Activated CD8-positive, alpha-beta memory T cell treated with anti-CD3 and anti-CD28 coated beads, Interleukin-2, amount 50 U/mL, for 4 hours (primary cell): ENCODE measurements around the gene RHOT2.

Source experiments
- DNase-seq: peaks from one replicate; pipeline ENCODE4 v3.0.0-alpha.2; 2020

Gene RHOT2

GRCh38 chr16:716768-717325 lies 48.9 kb downstream of the RHOT2 start:
- no peak for DNase-seq

GRCh38 chr16:717450-718245 lies 49.7 kb downstream of the RHOT2 start:
- DNase-seq: no peak

GRCh38 chr16:718389-718788 lies 50.5 kb downstream of the RHOT2 start:
- DNase-seq: no peak

GRCh38 chr16:718922-719321 lies 51.0 kb downstream of the RHOT2 start:
- DNase-seq: no peak

- DNase-seq: no peak
These were observed 52.0 kb downstream of the RHOT2 start for GRCh38 chr16:719815-720446.

- DNase-seq: peak; percentile 48
These were observed 52.6 kb downstream of the RHOT2 start for GRCh38 chr16:720447-720989.

- peak; percentile 75 for DNase-seq
These were observed 53.2 kb downstream of the RHOT2 start, which contains the start of gene ANTKMT for GRCh38 chr16:720990-721764. Gene ANTKMT, plus strand, starts transcription at chr16:721146. Its CDS starts 129 bp downstream, at chr16:721275.

GRCh38 chr16:721765-722540 lies 54.0 kb downstream of the RHOT2 start:
- no peak for DNase-seq

- DNase-seq: no peak
These were observed 55.1 kb downstream of the RHOT2 start for GRCh38 chr16:722835-723633.

- DNase-seq: no peak
These were observed 55.8 kb downstream of the RHOT2 start for GRCh38 chr16:723695-724094.
